BLaER1 (cell line): ENCODE results near the gene RASL11A.
"Not testable (repeated sequence)": the region's sequence is repeated elsewhere in the genome, so short reads cannot be mapped to it uniquely, and the experiment has no call there.

Experiments used
- H3K27ac ChIP-seq: shearing (Covaris generic); formaldehyde crosslinking; 2 replicates; pipeline ENCODE4 v1.8.1; 2022
- H3K27me3 ChIP-seq: shearing (Covaris generic); formaldehyde crosslinking; 2 replicates; pipeline ENCODE4 v1.8.1; 2022
- H3K36me3 ChIP-seq: shearing (Covaris generic); formaldehyde crosslinking; 2 replicates; pipeline ENCODE4 v1.8.1; 2022
- H3K4me1 ChIP-seq: shearing (Covaris generic); formaldehyde crosslinking; 2 replicates; pipeline ENCODE4 v1.8.1; 2022
- H3K4me2 ChIP-seq: shearing (Covaris generic); formaldehyde crosslinking; 2 replicates; pipeline ENCODE4 v1.8.1; 2022
- H3K4me3 ChIP-seq: shearing (Covaris generic); formaldehyde crosslinking; 2 replicates; pipeline ENCODE4 v1.8.1; 2022
- H3K9ac ChIP-seq: shearing (Covaris generic); formaldehyde crosslinking; 2 replicates; pipeline ENCODE4 v1.8.1; 2022
- H3K9me3 ChIP-seq: shearing (Covaris generic); formaldehyde crosslinking; 2 replicates; pipeline ENCODE4 v1.8.1; 2022
- H4K20me1 ChIP-seq: shearing (Covaris generic); formaldehyde crosslinking; 2 replicates; pipeline ENCODE4 v1.8.1; 2022
- Cebpa-rat ChIP-seq: shearing (Covaris generic); IDR thresholded peaks from 2 replicates; pipeline ENCODE4 v1.8.1; 2022

Gene RASL11A, protein sequence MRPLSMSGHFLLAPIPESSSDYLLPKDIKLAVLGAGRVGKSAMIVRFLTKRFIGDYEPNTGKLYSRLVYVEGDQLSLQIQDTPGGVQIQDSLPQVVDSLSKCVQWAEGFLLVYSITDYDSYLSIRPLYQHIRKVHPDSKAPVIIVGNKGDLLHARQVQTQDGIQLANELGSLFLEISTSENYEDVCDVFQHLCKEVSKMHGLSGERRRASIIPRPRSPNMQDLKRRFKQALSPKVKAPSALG

DNA sequence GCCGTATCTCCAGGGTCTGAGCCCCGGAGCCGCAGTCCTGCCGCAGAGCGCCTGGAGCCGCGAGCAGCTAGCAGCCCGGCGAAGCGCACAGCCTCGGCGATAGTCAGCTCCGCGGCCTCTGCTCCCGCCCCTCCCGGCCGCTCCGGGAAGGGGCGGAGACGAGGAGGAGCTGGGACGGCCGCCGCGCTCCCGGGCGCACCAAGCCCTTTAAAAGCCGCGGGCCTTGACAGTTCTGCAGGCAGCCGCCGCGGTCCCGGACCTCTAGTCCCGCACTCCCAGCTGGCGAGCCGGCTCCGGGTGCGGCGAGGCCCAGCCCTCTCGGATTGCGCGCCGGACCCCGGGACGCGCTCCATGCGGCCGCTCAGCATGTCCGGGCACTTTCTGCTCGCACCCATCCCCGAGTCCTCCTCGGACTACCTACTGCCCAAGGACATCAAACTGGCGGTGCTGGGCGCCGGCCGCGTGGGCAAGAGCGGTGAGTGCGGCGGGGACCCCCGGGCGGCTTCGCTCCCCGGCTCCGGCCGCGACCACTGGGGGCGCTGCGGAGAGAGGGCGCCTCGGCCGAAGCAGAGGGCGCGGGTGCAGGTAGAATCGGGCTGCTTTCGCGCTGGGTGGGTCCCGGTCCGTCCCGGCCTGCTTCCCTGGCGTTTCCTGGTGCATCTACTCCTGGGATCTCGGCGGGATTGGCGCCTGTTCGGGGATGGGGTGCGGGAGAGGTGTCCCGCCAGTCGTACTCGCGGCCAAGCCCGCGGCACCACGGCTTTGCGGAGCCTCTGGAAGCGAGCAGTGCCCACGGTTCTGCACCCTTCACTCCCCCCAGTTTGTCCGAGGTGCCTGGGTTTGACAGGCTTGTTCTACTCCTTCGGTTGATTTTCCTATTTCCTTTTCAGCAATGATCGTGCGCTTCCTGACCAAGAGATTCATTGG lies at the start of gene RASL11A:
TSS of gene RASL11A (plus strand) at position 237 of the 927 bp plus-strand sequence. CDS start at position 352, 115 bp downstream.
- no peaks in the 10 kb centered on the region for H3K36me3 ChIP-seq
- H4K20me1 ChIP-seq = no peaks in the 10 kb centered on the region
- H3K4me1 ChIP-seq = peaks cover 6% of the 10 kb centered on the region; the same call in 1 of the 2 replicates
- peak within 1 kb of the TSS; percentile 92 for H3K4me2 ChIP-seq
- no peaks in the 10 kb centered on the region for H3K27me3 ChIP-seq
- no peak within 1 kb of the TSS; the same call in 1 of the 2 replicates for H3K27ac ChIP-seq
- TF ChIP-seq Cebpa-rat = no peak
- H3K9me3 ChIP-seq = no peaks in the 10 kb centered on the region
- peak within 1 kb of the TSS; percentile 68 for H3K9ac ChIP-seq
- peak within 1 kb of the TSS; percentile 75 for H3K4me3 ChIP-seq

DNA sequence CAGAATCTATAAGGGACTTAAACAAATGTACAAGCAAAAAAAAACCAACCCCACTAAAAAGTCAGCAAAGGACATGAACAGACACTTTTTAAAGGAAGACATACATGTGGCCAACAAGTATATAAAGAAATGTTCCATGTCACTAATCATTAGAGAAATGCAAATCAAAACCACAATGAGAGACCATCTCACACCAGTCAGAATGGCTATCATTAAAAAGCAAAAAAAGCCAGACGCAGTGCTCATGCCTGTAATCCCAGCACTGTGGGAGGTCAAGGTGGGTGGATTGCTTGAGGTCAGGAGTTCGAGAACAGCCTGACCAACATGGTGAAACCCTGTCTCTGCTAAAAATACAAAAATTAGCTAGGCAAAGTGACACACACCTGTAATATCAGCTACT lies 48.5 kb upstream of the RASL11A start:
- H3K4me1 ChIP-seq, H3K4me3 ChIP-seq, H3K36me3 ChIP-seq, H3K27me3 ChIP-seq, H3K4me2 ChIP-seq, H4K20me1 ChIP-seq, H3K9ac ChIP-seq, H3K27ac ChIP-seq: not testable (repeated sequence)
- H3K9me3 ChIP-seq = peaks cover 15% of the 10 kb centered on the region

DNA sequence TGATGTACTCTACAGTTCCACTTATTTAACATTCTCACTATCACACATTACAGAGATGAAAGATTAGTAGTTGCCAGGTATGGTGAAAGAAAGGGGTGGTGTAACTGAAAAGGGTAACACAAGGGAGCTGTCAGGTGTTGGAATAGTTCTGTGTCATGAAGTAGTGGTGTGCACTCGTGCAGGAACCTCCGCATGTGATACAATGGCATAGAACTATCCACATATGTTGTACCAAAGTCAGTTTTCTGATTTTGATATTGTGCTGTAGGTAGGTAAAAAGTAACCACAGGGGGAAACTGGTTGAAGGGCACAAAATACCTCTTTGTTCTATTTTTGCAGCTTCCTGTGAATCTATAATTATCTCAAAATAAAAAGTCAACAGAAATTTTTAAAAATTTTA lies 43.6 kb upstream of the RASL11A start:
- peaks cover 4% of the 10 kb centered on the region; the same call in 1 of the 2 replicates for H3K9me3 ChIP-seq
- H3K36me3 ChIP-seq = no peaks in the 10 kb centered on the region
- H3K4me2 ChIP-seq = peak overlapping the region; percentile 30
- no peaks in the 10 kb centered on the region for H3K27me3 ChIP-seq
- no peak for TF ChIP-seq Cebpa-rat
- no peak overlapping the region for H3K4me3 ChIP-seq
- H4K20me1 ChIP-seq = no peaks in the 10 kb centered on the region
- H3K4me1 ChIP-seq = peaks cover 9% of the 10 kb centered on the region
- H3K9ac ChIP-seq = no peak overlapping the region
- H3K27ac ChIP-seq = no peak overlapping the region

DNA sequence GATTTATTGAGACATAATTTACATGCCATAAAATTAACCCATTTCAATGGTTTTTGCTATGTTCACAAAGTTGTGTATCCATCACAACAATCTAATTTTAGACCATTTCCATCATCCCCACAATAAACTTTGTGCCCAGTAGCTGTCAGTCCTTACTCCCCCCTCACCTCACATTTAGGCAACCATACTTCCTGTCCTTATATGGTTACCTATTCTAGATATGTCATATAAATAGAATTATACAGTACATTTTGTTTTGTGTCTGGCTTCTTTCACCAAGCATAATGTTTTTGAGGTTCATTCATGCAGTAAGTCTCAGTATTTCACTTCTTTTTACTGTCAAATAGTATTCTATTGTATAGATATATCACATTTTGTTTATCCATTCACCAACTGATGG lies 42.5 kb upstream of the RASL11A start:
- Histone ChIP-seq H4K20me1 (no peaks in the 10 kb centered on the region), H3K27me3 (no peaks in the 10 kb centered on the region), H3K36me3 (no peaks in the 10 kb centered on the region), H3K4me3 (no peak overlapping the region), H3K4me2 (no peak overlapping the region), H3K4me1 (peaks cover 9% of the 10 kb centered on the region), H3K9me3 (peaks cover 9% of the 10 kb centered on the region; the same call in 1 of the 2 replicates), H3K27ac (no peak overlapping the region), H3K9ac (no peak overlapping the region)
- TF ChIP-seq Cebpa-rat = no peak

DNA sequence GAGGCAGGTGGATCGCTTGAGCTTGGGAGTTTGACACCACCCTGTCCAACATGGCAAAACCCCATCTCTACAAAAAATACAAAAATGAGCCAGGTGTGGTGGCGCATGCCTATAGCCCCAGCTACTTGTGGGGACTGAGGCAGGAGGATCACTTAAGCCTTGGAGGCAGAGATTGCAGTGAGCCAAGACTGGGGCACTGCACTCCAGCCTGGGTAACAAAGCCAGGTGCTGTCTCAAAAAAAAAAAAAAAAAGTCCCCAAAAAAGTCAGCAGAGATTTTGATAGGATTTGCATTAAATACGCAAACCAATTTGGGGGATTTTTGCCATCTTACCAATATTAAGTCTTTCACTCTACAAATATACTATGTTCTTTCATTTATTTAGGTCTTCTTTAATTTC lies 41.0 kb upstream of the RASL11A start:
- H3K9me3 ChIP-seq = peaks cover 9% of the 10 kb centered on the region; the same call in 1 of the 2 replicates
- H3K4me3 ChIP-seq = no peak overlapping the region
- no peak overlapping the region for H3K9ac ChIP-seq
- no peaks in the 10 kb centered on the region for H3K27me3 ChIP-seq
- peaks cover 9% of the 10 kb centered on the region for H3K4me1 ChIP-seq
- TF ChIP-seq Cebpa-rat = no peak
- no peak overlapping the region for H3K27ac ChIP-seq
- H3K36me3 ChIP-seq = no peaks in the 10 kb centered on the region
- no peaks in the 10 kb centered on the region for H4K20me1 ChIP-seq
- H3K4me2 ChIP-seq = no peak overlapping the region

DNA sequence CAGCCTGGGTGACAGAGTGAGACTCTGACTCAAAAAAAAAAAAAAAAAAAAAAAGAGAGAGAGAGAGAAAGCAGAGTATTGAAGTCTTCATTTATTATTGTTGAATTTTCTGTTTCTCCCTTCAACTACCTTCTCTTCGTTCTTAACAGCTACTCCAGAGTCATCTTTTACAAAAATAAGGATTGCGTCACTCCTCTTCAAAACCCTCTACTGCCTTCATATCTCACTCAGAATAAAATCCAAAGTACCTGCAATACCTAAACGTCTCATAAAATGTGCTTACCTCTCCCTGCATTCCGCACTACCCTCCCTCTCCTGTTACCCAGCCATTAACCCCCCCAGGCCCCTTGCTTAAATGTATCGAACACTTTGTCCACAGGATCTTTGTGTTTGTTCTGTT lies 36.7 kb upstream of the RASL11A start:
- H3K27ac ChIP-seq = no peak overlapping the region
- no peaks in the 10 kb centered on the region for H3K27me3 ChIP-seq
- H3K4me1 ChIP-seq = no peaks in the 10 kb centered on the region
- no peaks in the 10 kb centered on the region for H4K20me1 ChIP-seq
- H3K36me3 ChIP-seq = no peaks in the 10 kb centered on the region
- H3K9ac ChIP-seq = no peak overlapping the region
- 0 out of 2 replicates have a peak, but pooled peaks have one; percentile 18 for TF ChIP-seq Cebpa-rat
- no peak overlapping the region for H3K4me2 ChIP-seq
- H3K9me3 ChIP-seq = peaks cover 6% of the 10 kb centered on the region; the same call in 1 of the 2 replicates
- no peak overlapping the region for H3K4me3 ChIP-seq

DNA sequence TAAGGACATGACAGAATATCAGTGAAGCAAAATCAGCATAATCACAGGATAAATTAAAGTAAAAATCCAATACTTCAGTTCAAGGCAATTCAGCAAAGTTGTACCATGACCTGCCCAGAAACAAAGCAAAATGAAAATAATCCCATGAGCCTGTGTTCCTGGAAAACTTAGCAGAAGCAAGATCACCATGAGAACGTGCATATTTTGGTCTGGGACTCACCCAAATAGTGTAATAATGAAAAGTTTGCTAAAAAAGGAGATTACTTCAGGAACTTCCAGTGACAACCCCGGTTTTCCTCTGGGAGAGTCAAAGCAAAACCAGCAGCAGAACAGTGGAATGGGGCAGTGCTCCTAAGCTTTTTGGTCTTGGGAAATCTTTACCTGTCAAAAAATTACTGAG lies 34.2 kb upstream of the RASL11A start:
- no peak for TF ChIP-seq Cebpa-rat
- H3K36me3 ChIP-seq = no peaks in the 10 kb centered on the region
- no peak overlapping the region for H3K9ac ChIP-seq

DNA sequence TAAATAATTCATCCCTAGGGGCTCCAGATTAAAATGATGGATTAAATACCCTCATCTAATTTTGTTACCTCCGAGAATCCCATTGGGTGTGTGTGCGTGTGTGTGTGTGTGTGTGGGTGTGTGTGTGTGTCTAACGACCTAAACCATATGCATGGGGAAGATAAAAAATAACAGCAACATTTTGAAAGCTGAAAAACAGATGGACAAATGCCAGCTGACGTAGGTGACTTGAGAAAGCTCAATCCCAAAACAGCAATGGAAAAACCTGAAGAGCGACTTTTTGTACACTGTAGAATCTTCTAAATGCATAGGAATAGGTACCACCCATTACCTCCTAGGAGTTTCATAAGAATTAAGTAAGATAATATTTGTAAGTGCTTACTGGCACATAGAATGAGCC lies 27.9 kb upstream of the RASL11A start:
- H3K36me3 ChIP-seq = no peaks in the 10 kb centered on the region
- no peak overlapping the region for H3K4me3 ChIP-seq
- no peak overlapping the region for H3K9ac ChIP-seq
- no peak for TF ChIP-seq Cebpa-rat
- H3K27ac ChIP-seq = no peak overlapping the region
- no peaks in the 10 kb centered on the region for H3K27me3 ChIP-seq
- H3K9me3 ChIP-seq = no peaks in the 10 kb centered on the region
- H3K4me1 ChIP-seq = no peaks in the 10 kb centered on the region
- H3K4me2 ChIP-seq = no peak overlapping the region
- H4K20me1 ChIP-seq = no peaks in the 10 kb centered on the region

More for the DNA sequence above, 34.2 kb upstream of the RASL11A start:
- Histone ChIP-seq H3K27me3 (no peaks in the 10 kb centered on the region), H3K9me3 (peaks cover 6% of the 10 kb centered on the region; the same call in 1 of the 2 replicates), H3K4me1 (no peaks in the 10 kb centered on the region), H3K4me3 (no peak overlapping the region), H3K27ac (no peak overlapping the region), H3K4me2 (no peak overlapping the region), H4K20me1 (no peaks in the 10 kb centered on the region)

DNA sequence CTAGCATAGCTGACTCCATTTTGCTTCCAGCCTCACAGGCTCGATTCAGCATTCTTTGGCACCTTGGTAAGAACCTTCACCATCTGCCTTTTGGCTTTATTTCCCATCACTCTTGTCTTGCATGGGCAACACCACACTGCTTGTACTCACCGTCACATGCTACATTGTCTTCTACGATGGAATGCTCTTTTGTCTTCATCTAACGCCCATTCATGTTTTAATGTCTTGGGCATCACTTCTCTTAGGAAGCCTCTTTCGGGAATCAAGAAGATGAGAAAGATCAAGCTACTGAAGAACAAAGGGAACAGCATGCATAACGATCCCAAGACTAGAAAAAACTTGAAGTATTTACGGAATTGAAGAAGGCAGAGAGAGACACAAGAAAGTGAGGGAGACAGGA lies 25.0 kb upstream of the RASL11A start:
- no peaks in the 10 kb centered on the region for H3K36me3 ChIP-seq
- H3K4me2 ChIP-seq = no peak overlapping the region
- H3K27ac ChIP-seq = no peak overlapping the region
- no peak overlapping the region for H3K9ac ChIP-seq
- H4K20me1 ChIP-seq = no peaks in the 10 kb centered on the region
- H3K4me3 ChIP-seq = no peak overlapping the region
- TF ChIP-seq Cebpa-rat = no peak
- H3K27me3 ChIP-seq = no peaks in the 10 kb centered on the region
- H3K9me3 ChIP-seq = no peaks in the 10 kb centered on the region
- peaks cover 9% of the 10 kb centered on the region; the same call in 1 of the 2 replicates for H3K4me1 ChIP-seq

DNA sequence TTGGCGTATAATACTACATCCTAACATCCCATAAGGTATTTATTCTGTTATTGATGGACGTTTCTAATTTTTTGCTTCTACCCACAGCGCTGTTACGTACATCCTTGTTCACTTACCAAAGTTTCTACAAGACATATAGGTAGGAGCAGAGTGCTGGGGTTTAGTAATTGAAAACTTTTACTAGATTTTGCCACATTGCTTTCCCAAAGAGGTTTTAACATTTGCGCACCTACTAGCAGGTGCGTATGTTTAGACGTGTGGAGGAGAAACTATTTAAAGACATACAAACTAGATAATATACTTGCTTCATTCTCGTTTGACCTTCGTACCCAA lies 19.8 kb upstream of the RASL11A start:
- Histone ChIP-seq H3K9me3 (no peaks in the 10 kb centered on the region), H3K4me3 (peak overlapping the region; percentile 93), H3K4me1 (peaks cover 24% of the 10 kb centered on the region), H3K27me3 (no peaks in the 10 kb centered on the region), H3K36me3 (peaks cover 24% of the 10 kb centered on the region), H3K4me2 (peak overlapping the region; percentile 73), H3K27ac (peak overlapping the region; percentile 99), H4K20me1 (peaks cover 37% of the 10 kb centered on the region), H3K9ac (peak overlapping the region; percentile 99)
- TF ChIP-seq Cebpa-rat = no peak
